GM12878 (cell line): ENCODE data around the gene RACGAP1. TPM values are rescaled to one million over a fixed set of nuclear protein-coding genes. Genes with fewer than 3 reads are reported as not detected.
A peak's percentile ranks its signal among the peaks of the same experiment; 100 is the strongest.

ENCODE experiments used
- CHD1 ChIP-seq: IDR thresholded peaks from 2 replicates; pipeline ENCODE4 v1.6.1; 2012; ENCODE audit warnings: low read depth, low read length, improper control_type of control experiment
- GABPA ChIP-seq: IDR thresholded peaks from 2 replicates; pipeline ENCODE4 v1.6.1; 2014; ENCODE audit warnings: antibody characterized with exemption, low read depth, mild to moderate bottlenecking, inconsistent platforms
- GATAD2B ChIP-seq: fragments of 450-650 bp; conservative IDR thresholded peaks from 2 replicates; pipeline ENCODE4 v1.6.1; 2017; ENCODE audit warnings: low read depth, mild to moderate bottlenecking, moderate library complexity
- IKZF2 ChIP-seq, 2 experiments: fragments of 450-650 bp; IDR thresholded peaks; 2 replicates each; pipeline ENCODE4 v1.6.1; 2017; ENCODE audit warnings: mild to moderate bottlenecking in 2 of 2, moderate library complexity in 2 of 2
- JUNB ChIP-seq: IDR thresholded peaks from 2 replicates; pipeline ENCODE4 v1.6.1; 2016; ENCODE audit warnings: antibody characterized with exemption, mild to moderate bottlenecking
- MXI1 ChIP-seq: fragments of 150-350 bp; IDR thresholded peaks from 2 replicates; pipeline ENCODE4 v1.6.1; 2011; ENCODE audit warnings: low read depth, mild to moderate bottlenecking, inconsistent platforms, low read length, improper control_type of control experiment
- POLR2A ChIP-seq: IDR thresholded peaks from 2 replicates; pipeline ENCODE4 v1.6.1; 2011; ENCODE audit warnings: low read depth, mild to moderate bottlenecking, low read length
- SIN3A ChIP-seq: IDR thresholded peaks from 2 replicates; pipeline ENCODE4 v1.6.1; 2012; ENCODE audit warnings: low read depth, low read length, improper control_type of control experiment
- SMC3 ChIP-seq: IDR thresholded peaks from 2 replicates; pipeline ENCODE4 v1.6.1; 2011; ENCODE audit warnings: low read length, improper control_type of control experiment, borderline replicate concordance
- SRF ChIP-seq, 2 experiments: IDR thresholded peaks; 2 replicates each; pipeline ENCODE4 v1.6.1; 2011; ENCODE audit warnings: low read depth in 2 of 2, low read length in 2 of 2, mild to moderate bottlenecking in 1 of 2, moderate library complexity in 1 of 2
- STAT3 ChIP-seq: IDR thresholded peaks from 2 replicates; pipeline ENCODE4 v1.6.1; 2011; ENCODE audit warnings: low read depth, low read length, improper control_type of control experiment
- TBL1XR1 ChIP-seq: IDR thresholded peaks from 2 replicates; pipeline ENCODE4 v1.6.1; 2012; ENCODE audit warnings: low read depth, low read length, improper control_type of control experiment
- YBX1 ChIP-seq: fragments of 450-650 bp; IDR thresholded peaks from 2 replicates; pipeline ENCODE4 v1.6.1; 2016; ENCODE audit warnings: antibody characterized with exemption
- YY1 ChIP-seq: IDR thresholded peaks from 2 replicates; pipeline ENCODE4 v1.6.1; 2011; ENCODE audit warnings: low read depth, mild to moderate bottlenecking, low read length
- ZBED1 ChIP-seq: IDR thresholded peaks from 2 replicates; pipeline ENCODE4 v1.6.1; 2016; ENCODE audit warnings: borderline replicate concordance
- ZNF274 ChIP-seq: IDR thresholded peaks from one replicate; pipeline ENCODE4 v1.8.0; 2011; ENCODE audit not compliant: insufficient read length, insufficient read depth
- polyA plus RNA-seq, 11 experiments: library from polyadenylated mRNA; depleted of rRNA in 4 of 11; unstranded in 6 of 11; stranded (reverse) in 5 of 11; fragments of >200 nt; fragmentation: Nextera tagmentation in 4 of 11; fragmentation: Illumina TruSeq in 1 of 11; extraction: Ambion mirVana in 4 of 11; extraction: Trizol in 1 of 11; gene quantifications; 1 replicate in 1 of 11; 2 replicates in 10 of 11; pipeline versions ENCODE4 v1.2.1 to v1.2.3, GENCODE V29; 2011 to 2016; ENCODE audit warnings: inconsistent platforms in 2 of 11, missing spikeins in 2 of 11, low read depth in 1 of 11
- total RNA-seq, 4 experiments: library from RNA; depleted of rRNA in 3 of 4; stranded (reverse); fragments of >200 nt in 3 of 4; fragmentation: Illumina TruSeq in 1 of 4; extraction: Trizol in 1 of 4; gene quantifications; 2 replicates each; pipeline versions ENCODE4 v1.2.1 to v1.2.3, GENCODE V29; 2013 to 2021
- TF ChIP-seq, protein P1 (sequence below): fragments of 450-650 bp; formaldehyde crosslinking; IDR thresholded peaks from 2 replicates; pipeline ENCODE4 v1.5.0; 2022; ENCODE audit warnings: mild to moderate bottlenecking, missing genetic modification characterization
- TF ChIP-seq, protein P2 (sequence below): fragments of 450-650 bp; IDR thresholded peaks from 2 replicates; pipeline ENCODE4 v1.6.1; 2018; ENCODE audit warnings: borderline replicate concordance, mild to moderate bottlenecking; ENCODE audit not compliant: partially characterized antibody
- TF ChIP-seq, protein P3 (sequence below): fragments of 150-350 bp; IDR thresholded peaks from 2 replicates; pipeline ENCODE4 v1.6.1; 2014; ENCODE audit warnings: mild to moderate bottlenecking, low read depth, low read length
- TF ChIP-seq, protein P4 (sequence below): fragments of 450-650 bp; IDR thresholded peaks from 2 replicates; pipeline ENCODE4 v1.6.1; 2017; ENCODE audit warnings: mild to moderate bottlenecking, low read depth, inconsistent platforms; ENCODE audit not compliant: poor library complexity, severe bottlenecking

The RACGAP1 gene
- total and polyA plus RNA-seq, 10 of the 15 experiments (the other 5 are each of a cell fraction or from before 2014, with no cell fraction given) = 32.4 to 87.9 (median 76.2) TPM

DNA sequence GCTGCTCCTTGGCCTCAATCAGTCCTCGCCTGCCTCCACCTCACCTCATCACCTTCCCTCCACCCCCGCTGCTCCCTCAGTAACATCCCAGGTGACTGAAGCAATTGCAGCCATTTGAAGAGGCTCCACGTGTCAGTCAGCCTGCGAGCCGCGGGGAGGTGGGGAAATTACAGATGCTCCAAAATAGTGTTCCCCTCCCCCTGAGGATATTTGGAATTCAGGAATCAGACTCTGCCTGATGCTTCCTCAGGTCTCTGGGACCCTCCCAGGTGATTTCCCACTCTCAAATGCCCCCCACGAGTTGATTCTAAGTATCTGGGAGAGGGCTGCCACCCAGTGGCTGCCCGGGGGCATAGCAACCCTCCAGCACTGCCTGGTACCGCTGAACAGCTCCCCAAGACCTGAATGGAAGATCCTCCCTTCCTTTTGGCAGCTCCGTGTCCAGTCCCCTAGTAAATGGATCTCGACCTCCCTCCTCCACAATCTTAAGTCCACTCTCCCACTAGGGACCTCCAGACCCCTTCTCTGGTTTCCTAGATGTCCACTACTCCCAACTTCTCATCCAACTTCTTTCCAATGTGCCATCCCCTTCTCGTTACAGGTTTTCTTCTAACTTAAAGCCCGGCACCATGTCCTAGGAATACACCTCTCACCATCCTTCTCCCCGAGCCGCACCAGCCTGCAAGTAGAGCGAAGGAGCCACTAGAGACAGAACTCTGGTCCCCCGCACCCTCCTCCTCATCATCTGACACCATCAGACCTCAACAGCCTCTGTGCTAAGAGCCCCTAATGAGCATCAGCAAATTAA is 30.7 kb upstream of the RACGAP1 start (continued):
- TF ChIP-seq, protein P1, sequence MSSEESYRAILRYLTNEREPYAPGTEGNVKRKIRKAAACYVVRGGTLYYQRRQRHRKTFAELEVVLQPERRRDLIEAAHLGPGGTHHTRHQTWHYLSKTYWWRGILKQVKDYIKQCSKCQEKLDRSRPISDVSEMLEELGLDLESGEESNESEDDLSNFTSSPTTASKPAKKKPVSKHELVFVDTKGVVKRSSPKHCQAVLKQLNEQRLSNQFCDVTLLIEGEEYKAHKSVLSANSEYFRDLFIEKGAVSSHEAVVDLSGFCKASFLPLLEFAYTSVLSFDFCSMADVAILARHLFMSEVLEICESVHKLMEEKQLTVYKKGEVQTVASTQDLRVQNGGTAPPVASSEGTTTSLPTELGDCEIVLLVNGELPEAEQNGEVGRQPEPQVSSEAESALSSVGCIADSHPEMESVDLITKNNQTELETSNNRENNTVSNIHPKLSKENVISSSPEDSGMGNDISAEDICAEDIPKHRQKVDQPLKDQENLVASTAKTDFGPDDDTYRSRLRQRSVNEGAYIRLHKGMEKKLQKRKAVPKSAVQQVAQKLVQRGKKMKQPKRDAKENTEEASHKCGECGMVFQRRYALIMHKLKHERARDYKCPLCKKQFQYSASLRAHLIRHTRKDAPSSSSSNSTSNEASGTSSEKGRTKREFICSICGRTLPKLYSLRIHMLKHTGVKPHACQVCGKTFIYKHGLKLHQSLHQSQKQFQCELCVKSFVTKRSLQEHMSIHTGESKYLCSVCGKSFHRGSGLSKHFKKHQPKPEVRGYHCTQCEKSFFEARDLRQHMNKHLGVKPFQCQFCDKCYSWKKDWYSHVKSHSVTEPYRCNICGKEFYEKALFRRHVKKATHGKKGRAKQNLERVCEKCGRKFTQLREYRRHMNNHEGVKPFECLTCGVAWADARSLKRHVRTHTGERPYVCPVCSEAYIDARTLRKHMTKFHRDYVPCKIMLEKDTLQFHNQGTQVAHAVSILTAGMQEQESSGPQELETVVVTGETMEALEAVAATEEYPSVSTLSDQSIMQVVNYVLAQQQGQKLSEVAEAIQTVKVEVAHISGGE (CRISPR knock-in tag) = no peak
- TF ChIP-seq JUNB (no peak), YBX1 (no peak), CHD1 (no peak), SMC3 (peak; percentile 75), TBL1XR1 (no peak), STAT3 (no peak), ZNF274 (no peak), IKZF2 (IDR thresholded peaks at IDR 0.05) (no peak), SIN3A (no peak), GATAD2B (no peak), ZBED1 (no peak), MXI1 (no peak), SRF (IDR thresholded peaks at IDR 0.05; ENCODE audit: low read depth in 2 of 2, low read length in 2 of 2) (no peak), POLR2A (no peak), GABPA (no peak), YY1 (peak; percentile 52; the same call in 1 of the 2 replicates)
- TF ChIP-seq, protein P2, sequence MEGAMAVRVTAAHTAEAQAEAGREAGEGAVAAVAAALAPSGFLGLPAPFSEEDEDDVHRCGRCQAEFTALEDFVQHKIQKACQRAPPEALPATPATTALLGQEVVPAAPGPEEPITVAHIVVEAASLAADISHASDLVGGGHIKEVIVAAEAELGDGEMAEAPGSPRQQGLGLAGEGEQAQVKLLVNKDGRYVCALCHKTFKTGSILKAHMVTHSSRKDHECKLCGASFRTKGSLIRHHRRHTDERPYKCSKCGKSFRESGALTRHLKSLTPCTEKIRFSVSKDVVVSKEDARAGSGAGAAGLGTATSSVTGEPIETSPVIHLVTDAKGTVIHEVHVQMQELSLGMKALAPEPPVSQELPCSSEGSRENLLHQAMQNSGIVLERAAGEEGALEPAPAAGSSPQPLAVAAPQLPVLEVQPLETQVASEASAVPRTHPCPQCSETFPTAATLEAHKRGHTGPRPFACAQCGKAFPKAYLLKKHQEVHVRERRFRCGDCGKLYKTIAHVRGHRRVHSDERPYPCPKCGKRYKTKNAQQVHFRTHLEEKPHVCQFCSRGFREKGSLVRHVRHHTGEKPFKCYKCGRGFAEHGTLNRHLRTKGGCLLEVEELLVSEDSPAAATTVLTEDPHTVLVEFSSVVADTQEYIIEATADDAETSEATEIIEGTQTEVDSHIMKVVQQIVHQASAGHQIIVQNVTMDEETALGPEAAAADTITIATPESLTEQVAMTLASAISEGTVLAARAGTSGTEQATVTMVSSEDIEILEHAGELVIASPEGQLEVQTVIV = no peak
- TF ChIP-seq, protein P3, sequence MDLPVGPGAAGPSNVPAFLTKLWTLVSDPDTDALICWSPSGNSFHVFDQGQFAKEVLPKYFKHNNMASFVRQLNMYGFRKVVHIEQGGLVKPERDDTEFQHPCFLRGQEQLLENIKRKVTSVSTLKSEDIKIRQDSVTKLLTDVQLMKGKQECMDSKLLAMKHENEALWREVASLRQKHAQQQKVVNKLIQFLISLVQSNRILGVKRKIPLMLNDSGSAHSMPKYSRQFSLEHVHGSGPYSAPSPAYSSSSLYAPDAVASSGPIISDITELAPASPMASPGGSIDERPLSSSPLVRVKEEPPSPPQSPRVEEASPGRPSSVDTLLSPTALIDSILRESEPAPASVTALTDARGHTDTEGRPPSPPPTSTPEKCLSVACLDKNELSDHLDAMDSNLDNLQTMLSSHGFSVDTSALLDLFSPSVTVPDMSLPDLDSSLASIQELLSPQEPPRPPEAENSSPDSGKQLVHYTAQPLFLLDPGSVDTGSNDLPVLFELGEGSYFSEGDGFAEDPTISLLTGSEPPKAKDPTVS = no peak
- TF ChIP-seq, protein P4, sequence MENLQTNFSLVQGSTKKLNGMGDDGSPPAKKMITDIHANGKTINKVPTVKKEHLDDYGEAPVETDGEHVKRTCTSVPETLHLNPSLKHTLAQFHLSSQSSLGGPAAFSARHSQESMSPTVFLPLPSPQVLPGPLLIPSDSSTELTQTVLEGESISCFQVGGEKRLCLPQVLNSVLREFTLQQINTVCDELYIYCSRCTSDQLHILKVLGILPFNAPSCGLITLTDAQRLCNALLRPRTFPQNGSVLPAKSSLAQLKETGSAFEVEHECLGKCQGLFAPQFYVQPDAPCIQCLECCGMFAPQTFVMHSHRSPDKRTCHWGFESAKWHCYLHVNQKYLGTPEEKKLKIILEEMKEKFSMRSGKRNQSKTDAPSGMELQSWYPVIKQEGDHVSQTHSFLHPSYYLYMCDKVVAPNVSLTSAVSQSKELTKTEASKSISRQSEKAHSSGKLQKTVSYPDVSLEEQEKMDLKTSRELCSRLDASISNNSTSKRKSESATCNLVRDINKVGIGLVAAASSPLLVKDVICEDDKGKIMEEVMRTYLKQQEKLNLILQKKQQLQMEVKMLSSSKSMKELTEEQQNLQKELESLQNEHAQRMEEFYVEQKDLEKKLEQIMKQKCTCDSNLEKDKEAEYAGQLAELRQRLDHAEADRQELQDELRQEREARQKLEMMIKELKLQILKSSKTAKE = peak; percentile 46
